PC-9 (cell line): ENCODE data around the gene RNF183. TPM values are rescaled to one million over a fixed set of nuclear protein-coding genes. Genes with fewer than 3 reads are reported as not detected.

Experiments used
- BruUV-seq: library from RNA; stranded (reverse); fragments of 400-500 nt; replicated peaks from 2 replicates; lab custom pipeline; 2021; lab: Mats Ljungman, UMichigan
- CTCF ChIA-PET: fragments of 300-600 bp; sonication (Branson Sonifier 250); formaldehyde crosslinking; loops from one replicate; lab custom pipeline; 2022; ENCODE audit warnings: antibody characterized with exemption; lab: Charles Lee
- POLR2A ChIA-PET: fragments of 300-600 bp; sonication (Branson Sonifier 250); formaldehyde crosslinking; loops from one replicate; lab custom pipeline; 2022; ENCODE audit warnings: antibody characterized with exemption; ENCODE audit not compliant: unreplicated experiment; lab: Charles Lee
- DNase-seq, 2 experiments: peaks; one replicate each; pipeline versions ENCODE4 v3.0.0 to v3.0.0-alpha.2; 2015 to 2022; ENCODE audit warnings: mixed read lengths in 1 of 2
- H2AFZ ChIP-seq: fragments of 200-600 bp; sonication (generic); 2 replicates; pipeline ENCODE4 v1.8.1; 2017; ENCODE audit warnings: antibody characterized with exemption
- H3F3A ChIP-seq: fragments of 200-600 bp; sonication (generic); 2 replicates; pipeline ENCODE4 v1.8.1; 2017; ENCODE audit warnings: antibody characterized with exemption, mild to moderate bottlenecking, low read depth; ENCODE audit not compliant: insufficient read depth
- H3K27ac ChIP-seq: fragments of 200-600 bp; sonication (generic); 2 replicates; pipeline ENCODE4 v1.6.1; 2016; ENCODE audit warnings: mixed run types
- H3K27me3 ChIP-seq: fragments of 200-600 bp; sonication (generic); 2 replicates; pipeline ENCODE4 v1.6.1; 2016; ENCODE audit warnings: low read depth, mixed run types; ENCODE audit not compliant: insufficient read depth
- H3K36me3 ChIP-seq: fragments of 200-600 bp; sonication (generic); 2 replicates; pipeline ENCODE4 v1.6.1; 2016; ENCODE audit warnings: low read depth, mixed run types
- H3K4me1 ChIP-seq: fragments of 200-600 bp; sonication (generic); replicated peaks from 2 replicates; pipeline ENCODE4 v1.6.1; 2016; ENCODE audit warnings: mixed run types; ENCODE audit not compliant: insufficient read depth
- H3K4me2 ChIP-seq: fragments of 200-600 bp; sonication (generic); 2 replicates; pipeline ENCODE4 v1.6.1; 2017; ENCODE audit warnings: mixed run types
- H3K4me3 ChIP-seq: fragments of 200-600 bp; sonication (generic); 2 replicates; pipeline ENCODE4 v1.6.1; 2016; ENCODE audit warnings: mixed run types
- H3K79me2 ChIP-seq: fragments of 200-600 bp; sonication (generic); 2 replicates; pipeline ENCODE4 v1.6.1; 2017; ENCODE audit warnings: low read depth, mixed run types
- H3K9me2 ChIP-seq: fragments of 200-600 bp; sonication (generic); 2 replicates; pipeline ENCODE4 v1.8.1; 2017; ENCODE audit warnings: mild to moderate bottlenecking; ENCODE audit not compliant: insufficient read depth
- H3K9me3 ChIP-seq: fragments of 200-600 bp; sonication (generic); 2 replicates; pipeline ENCODE4 v1.8.1; 2016; ENCODE audit warnings: low read depth; ENCODE audit not compliant: insufficient read depth
- H4K20me1 ChIP-seq: fragments of 200-600 bp; sonication (generic); 2 replicates; pipeline ENCODE4 v1.8.1; 2017; ENCODE audit not compliant: insufficient read depth
- CTCF ChIP-seq: fragments of 200-600 bp; sonication (generic); conservative IDR thresholded peaks from 2 replicates; pipeline ENCODE4 v1.6.1; 2017; ENCODE audit warnings: mixed run types, antibody characterized with exemption, mild to moderate bottlenecking, moderate library complexity
- EZH2 ChIP-seq: fragments of 200-600 bp; sonication (generic); IDR thresholded peaks from 2 replicates; pipeline ENCODE4 v1.8.0; 2017; ENCODE audit warnings: antibody characterized with exemption, low read depth
- intact Hi-C: fragments of 100-400 bp; cut with micrococcal nuclease; formaldehyde crosslinking; loops from one replicate; pipeline ENCODE4 v1.10.0; 2022; ENCODE audit not compliant: unreplicated experiment
- total RNA-seq: library from RNA; stranded (reverse); gene quantifications from 2 replicates; pipeline ENCODE4 v1.2.3, GENCODE V29; 2021

The RNF183 gene
- total RNA-seq, 1 experiment from 2014 or later: 0.92 TPM

GRCh38 chr9:113274474-113275156 is 28.6 kb downstream of the RNF183 start:
- TF ChIP-seq EZH2: no peak
- peak; percentile 86 for TF ChIP-seq CTCF
- Histone ChIP-seq H3K36me3 (peaks cover 31% of the 10 kb centered on the region), H4K20me1 (no peaks in the 10 kb centered on the region; the same call in 1 of the 2 replicates), H3K27ac (peak overlapping the region; percentile 50), H3K9me2 (no peaks in the 10 kb centered on the region), H3K4me2 (peak overlapping the region; percentile 93), H3F3A (peaks cover 6% of the 10 kb centered on the region; the same call in 1 of the 2 replicates), H3K27me3 (no peaks in the 10 kb centered on the region), H2AFZ (peak overlapping the region; percentile 94), H3K4me3 (peak overlapping the region; percentile 81), H3K79me2 (peaks cover 34% of the 10 kb centered on the region), H3K4me1 (peaks cover 13% of the 10 kb centered on the region), H3K9me3 (no peaks in the 10 kb centered on the region)
- ChIA-PET POLR2A (interaction anchor here (0.6 to 1.0 kb wide), 7 partner anchors 53 to 1378 kb away, joined by 3 to 7 read pairs (median 4); partner anchors contain the start of genes ALAD, FKBP15, SLC31A1 and SLC31A2), CTCF (interaction anchor here (0.5 to 2.0 kb wide), 13 partner anchors 40 to 1016 kb away, joined by 3 to 9 read pairs (median 5); partner anchors contain the start of genes C9orf43, FKBP15, POLE3 and SLC31A1)
- DNase-seq: peak; percentile 32 to 65
- intact Hi-C loops: loop anchor here (1.0 to 10.0 kb wide), 8 partner anchors 54 to 384 kb away; partner anchors contain the start of genes C9orf43, FKBP15, POLE3 and SLC31A1
- TSS peak; percentile 57 for BruUV-seq

GRCh38 chr9:113269871-113270270 is 33.3 kb downstream of the RNF183 start:
- Histone ChIP-seq H4K20me1 (no peaks in the 10 kb centered on the region; the same call in 1 of the 2 replicates), H3K9me2 (no peaks in the 10 kb centered on the region), H3K4me2 (no peak overlapping the region), H2AFZ (no peak overlapping the region), H3K79me2 (peaks cover 12% of the 10 kb centered on the region), H3K36me3 (peaks cover 23% of the 10 kb centered on the region), H3K4me1 (peaks cover 9% of the 10 kb centered on the region), H3K4me3 (no peak overlapping the region), H3K9me3 (no peaks in the 10 kb centered on the region), H3K27me3 (no peaks in the 10 kb centered on the region), H3K27ac (no peak overlapping the region), H3F3A (peaks cover 4% of the 10 kb centered on the region; the same call in 1 of the 2 replicates)
- TF ChIP-seq CTCF: no peak
- no peak for TF ChIP-seq EZH2
- POLR2A ChIA-PET: interaction anchor here (0.6 kb wide), 1 partner anchor 14 kb away, joined by 9 read pairs; no protein-coding TSS in a partner anchor
- BruUV-seq: no TSS peak
- intact Hi-C loops: loop anchor here (10.0 kb wide), 2 partner anchors 115 to 345 kb away; partner anchors contain the start of gene SLC31A2
- no peak for DNase-seq
- CTCF ChIA-PET: interaction anchor here (0.7 kb wide), 1 partner anchor 49 kb away, joined by 5 read pairs; the partner anchor contains the start of genes FKBP15 and SLC31A1

- H3K79me2 ChIP-seq: peaks cover 7% of the 10 kb centered on the region; the same call in 1 of the 2 replicates
- H3K9me3 ChIP-seq: no peaks in the 10 kb centered on the region
- TF ChIP-seq CTCF (no peak), EZH2 (no peak)
- H4K20me1 ChIP-seq: no peaks in the 10 kb centered on the region; the same call in 1 of the 2 replicates
- ChIA-PET CTCF (interaction anchor here (0.6 kb wide), 1 partner anchor 83 kb away, joined by 3 read pairs; no protein-coding TSS in a partner anchor), POLR2A (interaction anchor here (0.6 kb wide), 1 partner anchor 1185 kb away, joined by 8 read pairs; no protein-coding TSS in a partner anchor)
- BruUV-seq: no TSS peak
- intact Hi-C loops: no loop called here
- no peak overlapping the region for H3K4me3 ChIP-seq
- H3K4me2 ChIP-seq: no peak overlapping the region
- H3K27ac ChIP-seq: no peak overlapping the region
- DNase-seq: no peak
- H2AFZ ChIP-seq: no peak overlapping the region
- H3K4me1 ChIP-seq: peaks cover 6% of the 10 kb centered on the region
- H3K9me2 ChIP-seq: no peaks in the 10 kb centered on the region
- H3F3A ChIP-seq: no peaks in the 10 kb centered on the region; the same call in 1 of the 2 replicates
- no peaks in the 10 kb centered on the region for H3K27me3 ChIP-seq
- H3K36me3 ChIP-seq: peaks cover 23% of the 10 kb centered on the region
Measured at GRCh38 chr9:113269355-113269754, 33.8 kb downstream of the RNF183 start.
